GM23338 (cell line): Measurements from ENCODE around the gene ATXN7L1.

Experiments used
- CREB1 ChIP-seq: fragments of 250-450 bp; sonication (Bioruptor Pico); IDR thresholded peaks from 2 replicates; pipeline ENCODE4 v1.5.0; 2020; ENCODE audit warnings: low read depth, mild to moderate bottlenecking, moderate library complexity
- EZH2 ChIP-seq: fragments of 200-600 bp; sonication (generic); IDR thresholded peaks from one replicate; pipeline ENCODE4 v1.8.0; 2017; ENCODE audit warnings: antibody characterized with exemption, mild to moderate bottlenecking, low read depth; ENCODE audit not compliant: unreplicated experiment
- TF ChIP-seq, protein P1 (sequence below), 2 experiments: fragments of 200-600 bp in 1 of 2; sonication (generic) in 1 of 2; conservative IDR thresholded peaks; 2 replicates each; pipeline versions ENCODE4 v1.5.1 to v1.6.1; 2016 to 2017; ENCODE audit warnings: antibody characterized with exemption in 2 of 2, low read depth in 2 of 2, mild to moderate bottlenecking in 2 of 2, moderate library complexity in 1 of 2
- TF ChIP-seq, protein P2 (sequence below): IDR thresholded peaks from one replicate; pipeline ENCODE4 v1.6.1; 2018; ENCODE audit warnings: antibody characterized with exemption; ENCODE audit not compliant: unreplicated experiment

DNA sequence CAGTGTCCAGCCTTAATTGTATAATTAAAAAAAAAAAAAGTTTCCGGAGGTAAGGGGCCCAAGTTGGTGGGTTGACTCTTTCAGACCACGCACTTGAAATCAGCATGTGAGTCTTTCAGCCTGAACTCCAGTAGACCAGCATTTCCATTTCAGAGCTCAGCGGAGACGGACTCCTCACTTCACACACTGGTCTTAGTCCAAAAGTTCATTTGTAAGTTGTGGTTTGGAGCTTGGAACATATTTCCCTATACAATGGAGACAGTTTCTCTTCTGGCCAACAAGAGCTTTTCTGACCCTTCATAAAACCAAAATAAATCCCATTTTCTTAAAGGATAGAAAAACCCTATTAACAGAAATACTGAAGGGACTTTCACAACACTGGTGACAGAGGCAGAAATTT lies 41.0 kb downstream of the ATXN7L1 start:
- TF ChIP-seq EZH2: no peak
- TF ChIP-seq, protein P1, sequence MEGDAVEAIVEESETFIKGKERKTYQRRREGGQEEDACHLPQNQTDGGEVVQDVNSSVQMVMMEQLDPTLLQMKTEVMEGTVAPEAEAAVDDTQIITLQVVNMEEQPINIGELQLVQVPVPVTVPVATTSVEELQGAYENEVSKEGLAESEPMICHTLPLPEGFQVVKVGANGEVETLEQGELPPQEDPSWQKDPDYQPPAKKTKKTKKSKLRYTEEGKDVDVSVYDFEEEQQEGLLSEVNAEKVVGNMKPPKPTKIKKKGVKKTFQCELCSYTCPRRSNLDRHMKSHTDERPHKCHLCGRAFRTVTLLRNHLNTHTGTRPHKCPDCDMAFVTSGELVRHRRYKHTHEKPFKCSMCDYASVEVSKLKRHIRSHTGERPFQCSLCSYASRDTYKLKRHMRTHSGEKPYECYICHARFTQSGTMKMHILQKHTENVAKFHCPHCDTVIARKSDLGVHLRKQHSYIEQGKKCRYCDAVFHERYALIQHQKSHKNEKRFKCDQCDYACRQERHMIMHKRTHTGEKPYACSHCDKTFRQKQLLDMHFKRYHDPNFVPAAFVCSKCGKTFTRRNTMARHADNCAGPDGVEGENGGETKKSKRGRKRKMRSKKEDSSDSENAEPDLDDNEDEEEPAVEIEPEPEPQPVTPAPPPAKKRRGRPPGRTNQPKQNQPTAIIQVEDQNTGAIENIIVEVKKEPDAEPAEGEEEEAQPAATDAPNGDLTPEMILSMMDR (conservative IDR thresholded peaks at IDR 0.05; ENCODE audit: low read depth in 2 of 2): no peak
- TF ChIP-seq, protein P2, sequence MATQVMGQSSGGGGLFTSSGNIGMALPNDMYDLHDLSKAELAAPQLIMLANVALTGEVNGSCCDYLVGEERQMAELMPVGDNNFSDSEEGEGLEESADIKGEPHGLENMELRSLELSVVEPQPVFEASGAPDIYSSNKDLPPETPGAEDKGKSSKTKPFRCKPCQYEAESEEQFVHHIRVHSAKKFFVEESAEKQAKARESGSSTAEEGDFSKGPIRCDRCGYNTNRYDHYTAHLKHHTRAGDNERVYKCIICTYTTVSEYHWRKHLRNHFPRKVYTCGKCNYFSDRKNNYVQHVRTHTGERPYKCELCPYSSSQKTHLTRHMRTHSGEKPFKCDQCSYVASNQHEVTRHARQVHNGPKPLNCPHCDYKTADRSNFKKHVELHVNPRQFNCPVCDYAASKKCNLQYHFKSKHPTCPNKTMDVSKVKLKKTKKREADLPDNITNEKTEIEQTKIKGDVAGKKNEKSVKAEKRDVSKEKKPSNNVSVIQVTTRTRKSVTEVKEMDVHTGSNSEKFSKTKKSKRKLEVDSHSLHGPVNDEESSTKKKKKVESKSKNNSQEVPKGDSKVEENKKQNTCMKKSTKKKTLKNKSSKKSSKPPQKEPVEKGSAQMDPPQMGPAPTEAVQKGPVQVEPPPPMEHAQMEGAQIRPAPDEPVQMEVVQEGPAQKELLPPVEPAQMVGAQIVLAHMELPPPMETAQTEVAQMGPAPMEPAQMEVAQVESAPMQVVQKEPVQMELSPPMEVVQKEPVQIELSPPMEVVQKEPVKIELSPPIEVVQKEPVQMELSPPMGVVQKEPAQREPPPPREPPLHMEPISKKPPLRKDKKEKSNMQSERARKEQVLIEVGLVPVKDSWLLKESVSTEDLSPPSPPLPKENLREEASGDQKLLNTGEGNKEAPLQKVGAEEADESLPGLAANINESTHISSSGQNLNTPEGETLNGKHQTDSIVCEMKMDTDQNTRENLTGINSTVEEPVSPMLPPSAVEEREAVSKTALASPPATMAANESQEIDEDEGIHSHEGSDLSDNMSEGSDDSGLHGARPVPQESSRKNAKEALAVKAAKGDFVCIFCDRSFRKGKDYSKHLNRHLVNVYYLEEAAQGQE: no peak
- TF ChIP-seq CREB1 (CRISPR knock-in tag): no peak
